ENCODE results near the gene MACROD1.
A peak's percentile ranks its signal among the peaks of the same experiment; 100 is the strongest.

The MACROD1 gene

GRCh38 chr11:64062185-64063039, 103.5 kb downstream of the MACROD1 start:
- TF ChIP-seq Cebpa-rat (IDR thresholded peaks at IDR 0.05) = no peak
- Histone ChIP-seq H3K27me3 (peaks cover 23% of the 10 kb centered on the region), H3K27ac (no peak overlapping the region)

DNA sequence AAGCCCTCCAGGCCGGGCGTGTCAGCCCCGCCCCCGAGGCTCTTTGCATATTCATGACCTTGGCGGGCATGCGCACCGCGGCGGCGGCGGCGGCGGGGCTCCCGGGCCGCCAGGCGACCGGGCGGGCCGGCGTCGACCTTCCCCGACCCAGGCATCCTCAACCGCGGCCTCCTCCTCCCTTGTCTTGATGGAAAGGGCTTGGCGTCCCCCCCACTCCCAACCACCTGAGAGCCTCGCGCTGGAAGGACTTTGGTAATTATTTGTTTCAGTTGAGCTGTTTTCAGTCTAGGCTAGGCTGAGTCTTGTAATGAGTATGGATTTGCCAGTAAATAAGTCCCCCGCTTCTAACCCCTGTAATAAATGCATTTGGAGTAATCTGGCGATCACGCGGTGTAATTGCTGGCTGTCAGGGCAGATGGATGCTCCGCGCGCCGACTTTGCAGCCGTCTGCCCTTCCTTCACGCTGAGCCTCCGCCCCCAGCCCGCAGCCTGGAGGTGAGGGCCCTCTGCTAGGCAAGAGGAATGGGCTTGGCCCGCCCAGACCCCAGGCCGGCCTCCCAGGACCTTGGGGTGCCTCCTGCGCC, 105.0 kb downstream of the MACROD1 start:
- H3K4me2 ChIP-seq = peak overlapping the region; percentile 99
- peaks cover 99% of the 10 kb centered on the region for H4K20me1 ChIP-seq
- peaks cover 11% of the 10 kb centered on the region; the same call in 1 of the 2 replicates for H3K36me3 ChIP-seq
- no peaks in the 10 kb centered on the region for H3K9me3 ChIP-seq
- H3K9ac ChIP-seq = peak overlapping the region; percentile 65; the same call in 1 of the 2 replicates
- H3K27ac ChIP-seq = no peak overlapping the region
- H3K4me1 ChIP-seq = peaks cover 40% of the 10 kb centered on the region
- H3K4me3 ChIP-seq = peak overlapping the region; percentile 64
- H3K27me3 ChIP-seq = peaks cover 23% of the 10 kb centered on the region
- TF ChIP-seq Cebpa-rat (IDR thresholded peaks at IDR 0.05) = no peak

More at GRCh38 chr11:64062185-64063039, 103.5 kb downstream of the MACROD1 start:
- Histone ChIP-seq H3K9ac (no peak overlapping the region), H3K4me2 (no peak overlapping the region), H3K4me3 (no peak overlapping the region), H3K36me3 (peaks cover 11% of the 10 kb centered on the region; the same call in 1 of the 2 replicates), H3K4me1 (peaks cover 33% of the 10 kb centered on the region), H4K20me1 (peaks cover 99% of the 10 kb centered on the region), H3K9me3 (no peaks in the 10 kb centered on the region)

- no peaks in the 10 kb centered on the region for H3K9me3 ChIP-seq
- H3K27ac ChIP-seq = no peak overlapping the region
- no peak for TF ChIP-seq Cebpa-rat (IDR thresholded peaks at IDR 0.05)
- peaks cover 46% of the 10 kb centered on the region for H3K4me1 ChIP-seq
- peak overlapping the region; percentile 65; the same call in 1 of the 2 replicates for H3K9ac ChIP-seq
- H3K36me3 ChIP-seq = peaks cover 11% of the 10 kb centered on the region; the same call in 1 of the 2 replicates
- peak overlapping the region; percentile 64 for H3K4me3 ChIP-seq
- peak overlapping the region; percentile 99 for H3K4me2 ChIP-seq
- H3K27me3 ChIP-seq = peaks cover 23% of the 10 kb centered on the region
- H4K20me1 ChIP-seq = peaks cover 100% of the 10 kb centered on the region
Measured at GRCh38 chr11:64060263-64060860, 105.6 kb downstream of the MACROD1 start.

DNA sequence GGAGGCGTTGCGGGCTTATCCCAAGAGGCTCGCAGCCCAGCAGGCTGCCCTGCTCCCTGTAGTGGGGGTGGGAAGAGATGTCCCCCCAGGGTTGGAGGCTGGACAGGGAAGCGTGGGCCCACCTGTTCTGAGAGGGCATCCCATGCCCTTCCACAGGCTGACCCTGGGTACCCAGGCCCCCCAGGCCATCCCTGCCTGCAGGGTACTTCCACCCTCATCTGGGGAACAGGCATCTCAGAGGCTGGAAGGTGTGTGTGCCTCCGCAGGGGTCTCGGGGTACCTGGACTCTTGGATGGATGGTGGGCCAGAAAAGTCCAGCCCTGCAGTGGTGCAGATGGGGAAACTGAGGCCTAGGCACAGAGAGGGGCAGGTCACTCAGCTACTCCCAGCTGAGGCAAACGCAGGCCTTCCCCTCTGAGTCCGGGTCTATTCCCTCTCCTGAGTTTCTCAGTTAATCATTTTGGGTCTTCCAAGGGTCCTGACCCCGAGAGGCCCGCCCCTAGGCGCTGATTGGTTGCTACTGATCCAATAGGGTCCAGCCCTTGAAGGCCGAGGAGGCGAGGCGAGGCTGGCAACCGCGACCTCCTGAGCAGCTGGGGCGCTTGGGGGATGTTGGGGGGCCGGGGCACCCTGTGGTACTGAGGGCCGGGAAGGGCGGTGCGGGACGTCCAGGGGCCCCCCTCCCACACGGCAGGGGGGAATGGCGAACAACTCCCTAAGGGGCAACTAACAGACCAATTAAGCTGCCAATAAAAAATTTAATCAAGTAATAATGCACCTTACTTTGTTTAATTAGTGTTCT, 106.4 kb downstream of the MACROD1 start:
- Histone ChIP-seq H4K20me1 (peaks cover 100% of the 10 kb centered on the region), H3K4me3 (no peak overlapping the region), H3K9ac (no peak overlapping the region), H3K36me3 (peaks cover 11% of the 10 kb centered on the region; the same call in 1 of the 2 replicates), H3K27ac (no peak overlapping the region), H3K9me3 (no peaks in the 10 kb centered on the region), H3K4me1 (peaks cover 54% of the 10 kb centered on the region), H3K27me3 (peaks cover 23% of the 10 kb centered on the region), H3K4me2 (peak overlapping the region; percentile 99)
- no peak for TF ChIP-seq Cebpa-rat (IDR thresholded peaks at IDR 0.05)

GRCh38 chr11:64058494-64058893, 107.4 kb downstream of the MACROD1 start:
- Histone ChIP-seq H3K27ac (no peak overlapping the region), H3K9ac (no peak overlapping the region), H4K20me1 (peaks cover 100% of the 10 kb centered on the region), H3K9me3 (no peaks in the 10 kb centered on the region), H3K36me3 (peaks cover 6% of the 10 kb centered on the region; the same call in 1 of the 2 replicates), H3K27me3 (peaks cover 23% of the 10 kb centered on the region), H3K4me1 (peaks cover 65% of the 10 kb centered on the region), H3K4me3 (no peak overlapping the region), H3K4me2 (no peak overlapping the region)
- TF ChIP-seq Cebpa-rat (IDR thresholded peaks at IDR 0.05) = no peak

DNA sequence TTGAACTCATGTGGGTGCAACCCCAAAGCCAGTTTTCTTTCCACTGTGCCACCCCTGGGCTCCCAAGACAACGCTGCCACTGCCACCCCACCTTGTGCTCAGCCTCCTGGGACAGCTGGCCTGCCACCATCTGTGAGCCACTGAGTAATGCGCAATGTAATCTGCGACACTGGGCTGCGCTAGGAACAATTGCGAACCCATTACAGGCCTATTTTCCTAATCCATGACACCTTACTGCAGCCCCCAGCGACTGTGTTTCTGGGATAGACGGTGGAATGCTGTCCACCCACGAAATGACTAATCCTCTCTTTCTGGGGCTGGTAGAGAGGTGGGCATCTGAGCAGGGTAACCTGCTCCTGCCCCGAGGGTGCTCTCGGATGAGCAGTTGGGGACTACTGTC, 108.0 kb downstream of the MACROD1 start:
- peaks cover 100% of the 10 kb centered on the region for H4K20me1 ChIP-seq
- peaks cover 71% of the 10 kb centered on the region for H3K4me1 ChIP-seq
- H3K4me3 ChIP-seq = no peak overlapping the region
- no peak overlapping the region; the same call in 1 of the 2 replicates for H3K4me2 ChIP-seq
- no peak overlapping the region for H3K9ac ChIP-seq
- H3K9me3 ChIP-seq = no peaks in the 10 kb centered on the region
- H3K36me3 ChIP-seq = 0 out of 2 replicates have a peak, but pooled peaks cover 2% of the 10 kb centered on the region
- TF ChIP-seq Cebpa-rat (IDR thresholded peaks at IDR 0.05) = no peak
- H3K27me3 ChIP-seq = peaks cover 23% of the 10 kb centered on the region
- no peak overlapping the region for H3K27ac ChIP-seq

DNA sequence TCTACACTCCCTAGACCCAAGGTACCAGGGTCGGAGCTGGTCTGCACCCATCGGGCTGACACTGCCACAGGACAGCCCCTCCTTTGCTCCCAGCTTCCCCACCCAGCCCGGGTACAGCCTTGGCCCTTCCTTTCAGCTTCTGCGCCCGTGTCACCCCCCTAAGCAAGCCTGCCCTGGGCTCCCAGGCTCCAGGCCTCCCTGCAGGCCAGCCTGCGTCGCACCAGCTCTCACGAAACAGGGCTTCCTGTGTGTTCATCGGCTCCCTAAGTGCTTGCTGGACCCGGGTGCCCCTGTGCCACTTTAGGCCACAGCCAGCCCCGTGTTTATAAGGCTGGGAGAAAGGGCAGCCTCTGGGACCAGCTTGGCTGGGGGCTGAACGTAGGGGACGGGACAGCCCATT, 109.1 kb downstream of the MACROD1 start:
- Histone ChIP-seq H3K27me3 (peaks cover 19% of the 10 kb centered on the region), H3K9me3 (no peaks in the 10 kb centered on the region), H3K4me1 (peaks cover 81% of the 10 kb centered on the region), H3K27ac (peak overlapping the region; percentile 26; the same call in 1 of the 2 replicates), H3K4me3 (no peak overlapping the region), H3K4me2 (peak overlapping the region; percentile 89), H3K9ac (peak overlapping the region; percentile 63), H3K36me3 (no peaks in the 10 kb centered on the region), H4K20me1 (peaks cover 100% of the 10 kb centered on the region)
- TF ChIP-seq Cebpa-rat (IDR thresholded peaks at IDR 0.05) = no peak

DNA sequence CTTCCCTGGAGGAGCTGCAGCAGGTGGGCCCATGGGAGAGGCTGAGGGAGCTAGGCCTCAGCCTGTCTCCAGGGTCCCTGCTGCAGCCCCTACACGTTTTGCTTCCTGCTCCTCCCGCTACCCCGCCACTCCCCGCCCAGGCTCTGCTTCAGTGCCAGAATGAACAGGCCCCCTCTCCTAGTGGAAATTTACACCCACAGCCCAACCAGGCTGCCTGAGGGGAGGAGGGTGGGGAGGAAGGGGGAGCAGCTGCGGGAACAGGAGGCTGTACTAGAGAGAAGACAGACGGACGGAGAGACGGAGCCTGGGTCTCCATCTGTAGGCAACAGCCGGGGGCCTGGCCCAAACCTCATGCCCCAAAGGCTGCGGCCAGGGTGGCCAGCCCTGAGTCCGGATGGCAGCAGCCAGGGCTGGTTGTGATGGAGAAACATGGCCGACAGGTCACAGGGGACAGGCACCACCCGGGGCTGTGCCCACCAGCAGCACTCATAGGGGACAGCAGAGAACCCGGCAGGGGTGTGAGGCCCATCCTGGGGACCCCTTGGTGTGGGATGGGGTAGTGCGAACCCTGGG, 109.6 kb downstream of the MACROD1 start:
- Histone ChIP-seq H3K27ac (peak overlapping the region; percentile 26), H3K27me3 (peaks cover 14% of the 10 kb centered on the region), H3K36me3 (no peaks in the 10 kb centered on the region), H4K20me1 (peaks cover 100% of the 10 kb centered on the region), H3K4me3 (no peak overlapping the region), H3K9ac (peak overlapping the region; percentile 63), H3K4me2 (peak overlapping the region; percentile 89), H3K4me1 (peaks cover 84% of the 10 kb centered on the region), H3K9me3 (no peaks in the 10 kb centered on the region)
- no peak for TF ChIP-seq Cebpa-rat (IDR thresholded peaks at IDR 0.05)

GRCh38 chr11:64055077-64055476, 110.8 kb downstream of the MACROD1 start:
- Histone ChIP-seq H3K4me2 (peak overlapping the region; percentile 89), H3K36me3 (no peaks in the 10 kb centered on the region), H3K9ac (no peak overlapping the region), H4K20me1 (peaks cover 100% of the 10 kb centered on the region), H3K27ac (no peak overlapping the region), H3K4me3 (no peak overlapping the region), H3K9me3 (no peaks in the 10 kb centered on the region), H3K27me3 (peaks cover 2% of the 10 kb centered on the region), H3K4me1 (peaks cover 74% of the 10 kb centered on the region)
- TF ChIP-seq Cebpa-rat (IDR thresholded peaks at IDR 0.05) = no peak
